PC-9 (cell line): Measurements from ENCODE around the gene TSFM. TPM values are rescaled to one million over a fixed set of nuclear protein-coding genes. Genes with fewer than 3 reads are reported as not detected.
"Not testable (repeated sequence)": the region's sequence is repeated elsewhere in the genome, so short reads cannot be mapped to it uniquely, and the experiment has no call there.

Experiments
- BruUV-seq: library from RNA; stranded (reverse); fragments of 400-500 nt; replicated peaks from 2 replicates; lab custom pipeline; 2021; lab: Mats Ljungman, UMichigan
- CTCF ChIA-PET: fragments of 300-600 bp; sonication (Branson Sonifier 250); formaldehyde crosslinking; loops from one replicate; lab custom pipeline; 2022; ENCODE audit warnings: antibody characterized with exemption; lab: Charles Lee
- POLR2A ChIA-PET: fragments of 300-600 bp; sonication (Branson Sonifier 250); formaldehyde crosslinking; loops from one replicate; lab custom pipeline; 2022; ENCODE audit warnings: antibody characterized with exemption; ENCODE audit not compliant: unreplicated experiment; lab: Charles Lee
- DNase-seq, 2 experiments: peaks; one replicate each; pipeline versions ENCODE4 v3.0.0 to v3.0.0-alpha.2; 2015 to 2022; ENCODE audit warnings: mixed read lengths in 1 of 2
- H2AFZ ChIP-seq: fragments of 200-600 bp; sonication (generic); 2 replicates; pipeline ENCODE4 v1.8.1; 2017; ENCODE audit warnings: antibody characterized with exemption
- H3F3A ChIP-seq: fragments of 200-600 bp; sonication (generic); 2 replicates; pipeline ENCODE4 v1.8.1; 2017; ENCODE audit warnings: antibody characterized with exemption, mild to moderate bottlenecking, low read depth; ENCODE audit not compliant: insufficient read depth
- H3K27ac ChIP-seq: fragments of 200-600 bp; sonication (generic); 2 replicates; pipeline ENCODE4 v1.6.1; 2016; ENCODE audit warnings: mixed run types
- H3K27me3 ChIP-seq: fragments of 200-600 bp; sonication (generic); 2 replicates; pipeline ENCODE4 v1.6.1; 2016; ENCODE audit warnings: low read depth, mixed run types; ENCODE audit not compliant: insufficient read depth
- H3K36me3 ChIP-seq: fragments of 200-600 bp; sonication (generic); 2 replicates; pipeline ENCODE4 v1.6.1; 2016; ENCODE audit warnings: low read depth, mixed run types
- H3K4me1 ChIP-seq: fragments of 200-600 bp; sonication (generic); replicated peaks from 2 replicates; pipeline ENCODE4 v1.6.1; 2016; ENCODE audit warnings: mixed run types; ENCODE audit not compliant: insufficient read depth
- H3K4me2 ChIP-seq: fragments of 200-600 bp; sonication (generic); 2 replicates; pipeline ENCODE4 v1.6.1; 2017; ENCODE audit warnings: mixed run types
- H3K4me3 ChIP-seq: fragments of 200-600 bp; sonication (generic); 2 replicates; pipeline ENCODE4 v1.6.1; 2016; ENCODE audit warnings: mixed run types
- H3K79me2 ChIP-seq: fragments of 200-600 bp; sonication (generic); 2 replicates; pipeline ENCODE4 v1.6.1; 2017; ENCODE audit warnings: low read depth, mixed run types
- H3K9me2 ChIP-seq: fragments of 200-600 bp; sonication (generic); 2 replicates; pipeline ENCODE4 v1.8.1; 2017; ENCODE audit warnings: mild to moderate bottlenecking; ENCODE audit not compliant: insufficient read depth
- H3K9me3 ChIP-seq: fragments of 200-600 bp; sonication (generic); 2 replicates; pipeline ENCODE4 v1.8.1; 2016; ENCODE audit warnings: low read depth; ENCODE audit not compliant: insufficient read depth
- H4K20me1 ChIP-seq: fragments of 200-600 bp; sonication (generic); 2 replicates; pipeline ENCODE4 v1.8.1; 2017; ENCODE audit not compliant: insufficient read depth
- CTCF ChIP-seq: fragments of 200-600 bp; sonication (generic); conservative IDR thresholded peaks from 2 replicates; pipeline ENCODE4 v1.6.1; 2017; ENCODE audit warnings: mixed run types, antibody characterized with exemption, mild to moderate bottlenecking, moderate library complexity
- EZH2 ChIP-seq: fragments of 200-600 bp; sonication (generic); IDR thresholded peaks from 2 replicates; pipeline ENCODE4 v1.8.0; 2017; ENCODE audit warnings: antibody characterized with exemption, low read depth
- intact Hi-C: fragments of 100-400 bp; cut with micrococcal nuclease; formaldehyde crosslinking; loops from one replicate; pipeline ENCODE4 v1.10.0; 2022; ENCODE audit not compliant: unreplicated experiment
- total RNA-seq: library from RNA; stranded (reverse); gene quantifications from 2 replicates; pipeline ENCODE4 v1.2.3, GENCODE V29; 2021

The TSFM gene
- total RNA-seq, 1 experiment from 2014 or later: 44.8 TPM

GRCh38 chr12:57816855-57817151 lies 34.2 kb downstream of the TSFM start:
- Histone ChIP-seq H3K4me1 (no peaks in the 10 kb centered on the region), H3K9me3 (no peaks in the 10 kb centered on the region), H3F3A (peaks cover 12% of the 10 kb centered on the region; the same call in 1 of the 2 replicates), H3K27ac (no peak overlapping the region), H3K36me3 (no peaks in the 10 kb centered on the region), H2AFZ (no peak overlapping the region), H3K9me2 (no peaks in the 10 kb centered on the region), H3K4me3 (no peak overlapping the region), H3K79me2 (no peaks in the 10 kb centered on the region), H3K4me2 (no peak overlapping the region), H4K20me1 (no peaks in the 10 kb centered on the region), H3K27me3 (no peaks in the 10 kb centered on the region)
- DNase-seq: no peak
- TF ChIP-seq EZH2 (no peak), CTCF (no peak)
- POLR2A ChIA-PET: interaction anchor here (0.7 kb wide), 2 partner anchors 41 to 90 kb away, joined by 3 to 4 read pairs; no protein-coding TSS in a partner anchor
- BruUV-seq: no TSS peak
- CTCF ChIA-PET: no interaction called here
- intact Hi-C loops: no loop called here

GRCh38 chr12:57817261-57817989 lies 34.8 kb downstream of the TSFM start:
- Histone ChIP-seq H3K4me1 (no peaks in the 10 kb centered on the region), H3K9me3 (no peaks in the 10 kb centered on the region), H3K27ac (no peak overlapping the region), H3K4me2 (no peak overlapping the region), H3K9me2 (no peaks in the 10 kb centered on the region), H3K36me3 (no peaks in the 10 kb centered on the region), H3F3A (peaks cover 12% of the 10 kb centered on the region; the same call in 1 of the 2 replicates), H2AFZ (no peak overlapping the region), H3K4me3 (no peak overlapping the region), H3K79me2 (no peaks in the 10 kb centered on the region), H4K20me1 (no peaks in the 10 kb centered on the region), H3K27me3 (no peaks in the 10 kb centered on the region)
- TF ChIP-seq EZH2 (no peak), CTCF (no peak)
- no peak for DNase-seq
- ChIA-PET CTCF (no interaction called here), POLR2A (interaction anchor here (0.7 kb wide), 2 partner anchors 42 to 91 kb away, joined by 3 to 4 read pairs; no protein-coding TSS in a partner anchor)
- no TSS peak for BruUV-seq
- intact Hi-C loops: no loop called here

- CTCF ChIA-PET, H2AFZ ChIP-seq, H3K36me3 ChIP-seq, DNase-seq, H3K4me1 ChIP-seq, H3K9me2 ChIP-seq, H4K20me1 ChIP-seq, BruUV-seq, H3K27ac ChIP-seq, H3K9me3 ChIP-seq, H3K79me2 ChIP-seq, intact Hi-C loops, H3K27me3 ChIP-seq, H3K4me3 ChIP-seq, H3K4me2 ChIP-seq, POLR2A ChIA-PET: not testable (repeated sequence)
- peaks cover 12% of the 10 kb centered on the region; the same call in 1 of the 2 replicates for H3F3A ChIP-seq
Measured at GRCh38 chr12:57817990-57818331, 35.4 kb downstream of the TSFM start.

GRCh38 chr12:57820119-57820518 lies 37.5 kb downstream of the TSFM start:
- H3K36me3 ChIP-seq, H3K79me2 ChIP-seq, POLR2A ChIA-PET, DNase-seq, H3K9me2 ChIP-seq, intact Hi-C loops, H4K20me1 ChIP-seq, H3K4me2 ChIP-seq, CTCF ChIA-PET, BruUV-seq, H2AFZ ChIP-seq, H3K27me3 ChIP-seq, H3K27ac ChIP-seq, H3K4me1 ChIP-seq, H3K9me3 ChIP-seq, H3K4me3 ChIP-seq: not testable (repeated sequence)
- H3F3A ChIP-seq: peaks cover 12% of the 10 kb centered on the region; the same call in 1 of the 2 replicates

GRCh38 chr12:57821015-57821414 lies 38.4 kb downstream of the TSFM start:
- H3K27ac ChIP-seq, POLR2A ChIA-PET, BruUV-seq, H3K27me3 ChIP-seq, DNase-seq, H2AFZ ChIP-seq, H3K79me2 ChIP-seq, intact Hi-C loops, H3K4me1 ChIP-seq, H3K4me2 ChIP-seq, H3K9me3 ChIP-seq, H4K20me1 ChIP-seq, H3K4me3 ChIP-seq, CTCF ChIA-PET, H3K9me2 ChIP-seq: not testable (repeated sequence)
- H3K36me3 ChIP-seq: peaks cover 15% of the 10 kb centered on the region; the same call in 1 of the 2 replicates
- peaks cover 12% of the 10 kb centered on the region; the same call in 1 of the 2 replicates for H3F3A ChIP-seq
